ENCODE results near the gene PRR19. TPM values are rescaled to one million over a fixed set of nuclear protein-coding genes. Genes with fewer than 3 reads are reported as not detected.

Gene PRR19
- polyA plus RNA-seq, 3 donors: 0.35 to 0.51 (median 0.38) TPM

- peak overlapping the region; percentile 84 to 95 for H3K4me3 Mint-ChIP-seq
- peaks cover 0 to 1% (median 0%) of the 10 kb centered on the region in 3 donors for H3K27me3 Mint-ChIP-seq (ENCODE audit: low read depth in 3 of 3)
- no peak for DNase-seq
- peak overlapping the region; percentile 65 to 88 (median 73) for H3K4me3 ChIP-seq (replicated peaks in 1 of 3; ENCODE audit: low read depth in 2 of 3, low read length in 3 of 3)
- H3K4me1 Mint-ChIP-seq: peaks cover 32% of the 10 kb centered on the region
- H3K27me3 ChIP-seq (ENCODE audit: control insufficient read depth in 2 of 2, insufficient read depth in 2 of 2, low read length in 2 of 2): no peaks in the 10 kb centered on the region
- peaks cover 0 to 2% (median 0%) of the 10 kb centered on the region in 7 donors for H3K9me3 Mint-ChIP-seq
- H3K4me2 ChIP-seq (replicated peaks; ENCODE audit: extremely low read depth, low read length, poor library complexity, severe bottlenecking): peak overlapping the region; percentile 80
- peaks cover 18% of the 10 kb centered on the region for H4K20me1 ChIP-seq (ENCODE audit: insufficient read depth, low read length)
- peaks cover 21 to 32% of the 10 kb centered on the region in 2 donors for H3K36me3 Mint-ChIP-seq
- peaks cover 28 to 30% of the 10 kb centered on the region in 2 donors for H3K36me3 ChIP-seq (replicated peaks in 1 of 2; ENCODE audit: control insufficient read depth in 1 of 2, insufficient read depth in 2 of 2, low read length in 2 of 2)
- H3K27ac ChIP-seq (ENCODE audit: low read depth in 1 of 2, low read length in 2 of 2): peak overlapping the region; percentile 90 to 95
- 36% methylated on average over 10 of the region's 10 CpGs for WGBS (ENCODE audit: insufficient coverage)
- no peak overlapping the region for H2AFZ ChIP-seq (ENCODE audit: insufficient read depth, low read depth, low read length, poor library complexity, severe bottlenecking)
- peak overlapping the region in 4 of 7 donors; percentile 98 to 99 (median 99) for H3K27ac Mint-ChIP-seq
- peaks cover 52% of the 10 kb centered on the region for H3K79me2 ChIP-seq (ENCODE audit: insufficient read depth, low read length)
- peaks cover 30 to 35% of the 10 kb centered on the region in 2 donors for H3K4me1 ChIP-seq (ENCODE audit: control insufficient read depth in 1 of 2, insufficient read depth in 2 of 2, low read length in 2 of 2)
- H3K9me3 ChIP-seq (replicated peaks in 1 of 2; ENCODE audit: control insufficient read depth in 1 of 2, insufficient read depth in 1 of 2, low read length in 2 of 2): no peaks in the 10 kb centered on the region
- no peak for TF ChIP-seq CTCF (IDR thresholded peaks at IDR 0.05)
- intact Hi-C loops (cut with micrococcal nuclease): loop anchor here (2.0 kb wide), 2 partner anchors 13 to 15 kb away; partner anchors contain the start of gene ERF (in 2 of the 2)
- peak overlapping the region; percentile 78 for H3K9ac ChIP-seq (ENCODE audit: insufficient read depth, low read length, poor library complexity, severe bottlenecking)
Measured at GRCh38 chr19:42269478-42270345, 32.2 kb upstream of the PRR19 start.

GRCh38 chr19:42270346-42271044 is 31.4 kb upstream of the PRR19 start:
- Histone ChIP-seq H4K20me1 (ENCODE audit: insufficient read depth, low read length) (peaks cover 25% of the 10 kb centered on the region), H3K9me3 (replicated peaks in 1 of 2; ENCODE audit: control insufficient read depth in 1 of 2, insufficient read depth in 1 of 2, low read length in 2 of 2) (no peaks in the 10 kb centered on the region), H3K79me2 (ENCODE audit: insufficient read depth, low read length) (peaks cover 59% of the 10 kb centered on the region), H3K36me3 (replicated peaks in 1 of 2; ENCODE audit: control insufficient read depth in 1 of 2, insufficient read depth in 2 of 2, low read length in 2 of 2) (peaks cover 36% of the 10 kb centered on the region in 2 donors), H3K4me3 (replicated peaks in 1 of 3; ENCODE audit: low read depth in 2 of 3, low read length in 3 of 3) (peak overlapping the region; percentile 65 to 88 (median 73)), H3K27me3 (ENCODE audit: control insufficient read depth in 2 of 2, insufficient read depth in 2 of 2, low read length in 2 of 2) (no peaks in the 10 kb centered on the region), H3K4me2 (replicated peaks; ENCODE audit: extremely low read depth, low read length, poor library complexity, severe bottlenecking) (peak overlapping the region; percentile 80), H3K4me1 (ENCODE audit: control insufficient read depth in 1 of 2, insufficient read depth in 2 of 2, low read length in 2 of 2) (peaks cover 30 to 42% of the 10 kb centered on the region in 2 donors), H2AFZ (ENCODE audit: insufficient read depth, low read depth, low read length, poor library complexity, severe bottlenecking) (peak overlapping the region; percentile 26), H3K9ac (ENCODE audit: insufficient read depth, low read length, poor library complexity, severe bottlenecking) (peak overlapping the region; percentile 78), H3K27ac (ENCODE audit: low read depth in 1 of 2, low read length in 2 of 2) (peak overlapping the region; percentile 90 to 95)
- TF ChIP-seq CTCF (IDR thresholded peaks at IDR 0.05): no peak
- H3K27me3 Mint-ChIP-seq (ENCODE audit: low read depth in 3 of 3): peaks cover 0 to 5% (median 0%) of the 10 kb centered on the region in 3 donors
- peaks cover 27 to 39% of the 10 kb centered on the region in 2 donors for H3K36me3 Mint-ChIP-seq
- H3K4me3 Mint-ChIP-seq: peak overlapping the region; percentile 84 to 95
- WGBS (ENCODE audit: insufficient coverage): 0% methylated on average over 4 of the region's 18 CpGs
- H3K9me3 Mint-ChIP-seq: peaks cover 0 to 2% (median 0%) of the 10 kb centered on the region in 7 donors
- DNase-seq: peak; percentile 82 to 91 (median 84)
- intact Hi-C loops (cut with micrococcal nuclease): no loop called here
- H3K27ac Mint-ChIP-seq: peak overlapping the region in 4 of 7 donors; percentile 98 to 99 (median 99)
- peaks cover 39% of the 10 kb centered on the region for H3K4me1 Mint-ChIP-seq
